H9 (cell line): Measurements from ENCODE around the gene CDK9. TPM values are rescaled to one million over a fixed set of nuclear protein-coding genes. Genes with fewer than 3 reads are reported as not detected.

Experiments used
- DNase-seq: peaks from one replicate; pipeline ENCODE4 v3.0.0-alpha.2; 2017
- H2AFZ ChIP-seq: one replicate; pipeline ENCODE4 v1.6.1; 2013; ENCODE audit warnings: mild to moderate bottlenecking, low read length, control low read depth, moderate library complexity
- H2AK5ac ChIP-seq: 2 replicates; pipeline ENCODE4 v1.6.1; 2013; ENCODE audit warnings: low read length, control low read depth, mixed read lengths; ENCODE audit not compliant: insufficient read length
- H2BK120ac ChIP-seq: one replicate; pipeline ENCODE4 v1.6.1; 2013; ENCODE audit warnings: low read depth, mild to moderate bottlenecking, low read length, control low read depth, inconsistent platforms; ENCODE audit not compliant: poor library complexity, severe bottlenecking
- H2BK12ac ChIP-seq: 2 replicates; pipeline ENCODE4 v1.6.1; 2013; ENCODE audit warnings: low read length, control low read depth, mixed read lengths, low read depth; ENCODE audit not compliant: insufficient read length
- H2BK15ac ChIP-seq: 2 replicates; pipeline ENCODE4 v1.6.1; 2013; ENCODE audit warnings: low read depth, low read length, control low read depth
- H2BK20ac ChIP-seq: one replicate; pipeline ENCODE4 v1.6.1; 2013; ENCODE audit warnings: low read depth, mild to moderate bottlenecking, low read length, control low read depth, inconsistent platforms; ENCODE audit not compliant: poor library complexity, severe bottlenecking
- H2BK5ac ChIP-seq: 2 replicates; pipeline ENCODE4 v1.6.1; 2013; ENCODE audit warnings: low read length, control low read depth, mixed read lengths; ENCODE audit not compliant: insufficient read length
- H3K14ac ChIP-seq: 2 replicates; pipeline ENCODE4 v1.6.1; 2013; ENCODE audit warnings: low read length, control low read depth; ENCODE audit not compliant: insufficient read depth
- H3K18ac ChIP-seq: 2 replicates; pipeline ENCODE4 v1.6.1; 2013; ENCODE audit warnings: low read depth, mild to moderate bottlenecking, mixed read lengths, low read length, control low read depth; ENCODE audit not compliant: insufficient read length
- H3K23ac ChIP-seq: 2 replicates; pipeline ENCODE4 v1.6.1; 2013; ENCODE audit warnings: low read length, control low read depth, mixed read lengths, low read depth; ENCODE audit not compliant: insufficient read length
- H3K23me2 ChIP-seq: 2 replicates; pipeline ENCODE4 v1.6.1; 2013; ENCODE audit warnings: low read depth, mild to moderate bottlenecking, mixed read lengths, low read length, control low read depth; ENCODE audit not compliant: insufficient read length, poor library complexity, severe bottlenecking
- H3K27ac ChIP-seq: 2 replicates; pipeline ENCODE4 v1.5.1; 2013; ENCODE audit warnings: low read length, control low read depth, mixed read lengths, low read depth; ENCODE audit not compliant: insufficient read length
- H3K27me3 ChIP-seq: 2 replicates; pipeline ENCODE4 v1.6.1; 2013; ENCODE audit warnings: low read length, control low read depth, inconsistent platforms; ENCODE audit not compliant: insufficient read depth
- H3K4ac ChIP-seq: 2 replicates; pipeline ENCODE4 v1.6.1; 2013; ENCODE audit warnings: low read depth, mild to moderate bottlenecking, control low read depth, inconsistent platforms, low read length, moderate library complexity
- H3K4me1 ChIP-seq: 2 replicates; pipeline ENCODE4 v1.6.1; 2013; ENCODE audit warnings: low read length, control low read depth, inconsistent platforms; ENCODE audit not compliant: insufficient read depth
- H3K4me2 ChIP-seq: 2 replicates; pipeline ENCODE4 v1.6.1; 2013; ENCODE audit warnings: low read length, control low read depth, mixed read lengths; ENCODE audit not compliant: insufficient read length, insufficient read depth
- H3K56ac ChIP-seq: 2 replicates; pipeline ENCODE4 v1.6.1; 2013; ENCODE audit warnings: low read depth, mild to moderate bottlenecking, mixed read lengths, low read length, control low read depth; ENCODE audit not compliant: insufficient read length
- H3K79me1 ChIP-seq: 2 replicates; pipeline ENCODE4 v1.6.1; 2013; ENCODE audit warnings: low read depth, mild to moderate bottlenecking, moderate library complexity, low read length, control low read depth, inconsistent platforms; ENCODE audit not compliant: insufficient read depth, poor library complexity, severe bottlenecking
- H3K79me2 ChIP-seq: 2 replicates; pipeline ENCODE4 v1.6.1; 2013; ENCODE audit warnings: low read length, control low read depth, inconsistent platforms; ENCODE audit not compliant: insufficient read depth
- H3K9ac ChIP-seq: 2 replicates; pipeline ENCODE4 v1.6.1; 2013; ENCODE audit warnings: low read length, control low read depth, mixed read lengths; ENCODE audit not compliant: insufficient read length; ENCODE audit errors: extremely low read depth
- H3K9me3 ChIP-seq: one replicate; pipeline ENCODE4 v1.6.1; 2013; ENCODE audit warnings: low read depth, low read length, inconsistent platforms; ENCODE audit not compliant: control insufficient read depth
- H3T11ph ChIP-seq: one replicate; pipeline ENCODE4 v1.6.1; 2013; ENCODE audit warnings: mild to moderate bottlenecking, low read length, control low read depth, inconsistent platforms
- H4K20me1 ChIP-seq: one replicate; pipeline ENCODE4 v1.6.1; 2013; ENCODE audit not compliant: control insufficient read depth, insufficient read length, insufficient read depth
- H4K5ac ChIP-seq: 2 replicates; pipeline ENCODE4 v1.6.1; 2013; ENCODE audit warnings: low read depth, mild to moderate bottlenecking, mixed read lengths, low read length, control low read depth; ENCODE audit not compliant: insufficient read length
- H4K8ac ChIP-seq: replicated peaks from 2 replicates; pipeline ENCODE4 v1.6.1; 2013; ENCODE audit warnings: low read length, control low read depth, mixed read lengths, low read depth; ENCODE audit not compliant: insufficient read length
- H4K91ac ChIP-seq: 2 replicates; pipeline ENCODE4 v1.6.1; 2013; ENCODE audit warnings: low read depth, mild to moderate bottlenecking, moderate library complexity, mixed read lengths, low read length, control low read depth; ENCODE audit not compliant: insufficient read length
- H3K27ac Mint-ChIP-seq, 3 experiments: 2 replicates in 2 of 3; 3 replicates in 1 of 3; pipeline ENCODE4 v1.8.0; 2020 to 2021; ENCODE audit warnings: mixed read lengths in 3 of 3, mild to moderate bottlenecking in 1 of 3, moderate library complexity in 1 of 3
- H3K27me3 Mint-ChIP-seq: 2 replicates; pipeline ENCODE4 v1.8.0; 2021; ENCODE audit warnings: low read depth, mild to moderate bottlenecking, moderate library complexity, mixed read lengths
- H3K36me3 Mint-ChIP-seq, 3 experiments: 2 replicates in 2 of 3; 3 replicates in 1 of 3; pipeline ENCODE4 v1.8.0; 2020 to 2021; ENCODE audit warnings: low read depth in 3 of 3, mixed read lengths in 3 of 3; ENCODE audit not compliant: insufficient read depth in 1 of 3
- H3K4me1 Mint-ChIP-seq, 2 experiments: 2 replicates each; pipeline ENCODE4 v1.8.0; 2020; ENCODE audit warnings: mixed read lengths in 2 of 2
- H3K4me3 Mint-ChIP-seq, 2 experiments: 2 replicates in 1 of 2; 3 replicates in 1 of 2; pipeline ENCODE4 v1.8.0; 2020 to 2021; ENCODE audit warnings: mild to moderate bottlenecking in 2 of 2, mixed read lengths in 2 of 2, moderate library complexity in 1 of 2
- H3K9me3 Mint-ChIP-seq, 2 experiments: 2 replicates in 1 of 2; 3 replicates in 1 of 2; pipeline ENCODE4 v1.8.0; 2020; ENCODE audit warnings: mild to moderate bottlenecking in 2 of 2, mixed read lengths in 2 of 2, moderate library complexity in 1 of 2
- WGBS: extraction: QIAGEN DNeasy Blood & Tissue Kit; methylation state at CpG from one replicate; pipeline ENCODE4 v1.1.7; 2013; ENCODE audit warnings: missing lambda C conversion rate, low lambda C conversion rate, mixed read lengths; ENCODE audit not compliant: insufficient read length; ENCODE audit errors: extremely low coverage; 5-methylcytosine and 5-hydroxymethylcytosine counted together
- total RNA-seq: library from RNA; stranded (reverse); gene quantifications from 2 replicates; pipeline ENCODE4 v1.2.1, GENCODE V29; 2021
- TF ChIP-seq, protein P1 (sequence below): fragments of 200-600 bp; sonication (generic); conservative IDR thresholded peaks from 3 replicates; pipeline ENCODE4 v1.8.0; 2021; ENCODE audit warnings: antibody characterized with exemption, mild to moderate bottlenecking

Gene CDK9
- total RNA-seq, 1 experiment from 2014 or later, result 85.7 TPM

DNA sequence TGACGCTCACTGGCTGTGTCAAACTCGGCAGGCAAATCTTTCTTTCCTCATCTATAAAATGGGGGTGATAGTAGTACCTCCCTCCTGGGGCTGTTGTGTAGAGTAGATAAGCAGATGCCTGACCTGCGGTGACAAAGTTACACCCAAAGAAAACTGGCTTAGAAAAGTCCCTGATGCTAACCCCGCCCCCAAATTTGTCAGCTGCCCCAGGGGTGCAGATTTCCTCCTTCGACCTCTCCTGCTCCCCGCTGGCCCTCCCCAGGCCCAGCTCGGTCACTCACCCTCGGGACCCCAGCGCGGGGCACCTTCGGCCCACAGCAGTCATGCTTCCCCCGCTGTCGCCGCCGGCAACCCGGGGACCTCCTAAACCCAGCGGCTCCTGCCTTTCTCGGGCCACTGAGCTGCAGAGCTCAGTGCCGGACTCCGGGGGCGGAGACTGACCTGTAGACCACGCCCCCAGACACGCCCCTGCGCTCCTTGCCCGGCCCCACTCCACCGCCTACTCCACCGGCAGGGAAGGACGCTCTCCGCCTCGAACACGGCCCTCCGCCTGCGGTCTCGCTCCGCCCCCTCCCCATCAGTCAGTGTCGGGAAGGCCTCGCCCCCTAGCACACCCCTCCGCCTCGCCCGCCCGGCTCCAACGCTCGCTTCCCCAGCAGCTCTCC lies 14.8 kb upstream of the CDK9 start:
- Histone ChIP-seq H3K23me2 (peaks cover 6% of the 10 kb centered on the region), H3K4me2 (peak overlapping the region; percentile 64), H2AFZ (no peak overlapping the region), H2AK5ac (no peak overlapping the region), H2BK12ac (no peak overlapping the region), H3K4ac (no peak overlapping the region), H3K4me1 (peaks cover 8% of the 10 kb centered on the region), H4K91ac (no peak overlapping the region), H3K79me2 (no peaks in the 10 kb centered on the region), H3K9ac (no peak overlapping the region), H3K23ac (no peak overlapping the region), H3K9me3 (no peaks in the 10 kb centered on the region), H2BK120ac (no peak overlapping the region), H2BK15ac (no peak overlapping the region), H4K5ac (no peak overlapping the region), H3K18ac (no peak overlapping the region), H3T11ph (no peak overlapping the region), H3K27me3 (no peaks in the 10 kb centered on the region), H4K8ac (no peak overlapping the region), H3K79me1 (no peaks in the 10 kb centered on the region), H2BK20ac (no peak overlapping the region), H2BK5ac (no peak overlapping the region), H3K27ac (no peak overlapping the region), H3K56ac (no peak overlapping the region), H4K20me1 (no peaks in the 10 kb centered on the region), H3K14ac (no peak overlapping the region)
- Mint-ChIP-seq H3K36me3 (no peaks in the 10 kb centered on the region), H3K4me1 (peaks cover 28 to 34% of the 10 kb centered on the region in 2 experiments), H3K9me3 (no peaks in the 10 kb centered on the region), H3K27ac (no peak overlapping the region; a peak in 1 of 7 replicates), H3K27me3 (peaks cover 6% of the 10 kb centered on the region), H3K4me3 (peak overlapping the region; percentile 74 to 87)
- no CpG with 5 or more reads among the region's 43 CpGs for WGBS
- TF ChIP-seq, protein P1, sequence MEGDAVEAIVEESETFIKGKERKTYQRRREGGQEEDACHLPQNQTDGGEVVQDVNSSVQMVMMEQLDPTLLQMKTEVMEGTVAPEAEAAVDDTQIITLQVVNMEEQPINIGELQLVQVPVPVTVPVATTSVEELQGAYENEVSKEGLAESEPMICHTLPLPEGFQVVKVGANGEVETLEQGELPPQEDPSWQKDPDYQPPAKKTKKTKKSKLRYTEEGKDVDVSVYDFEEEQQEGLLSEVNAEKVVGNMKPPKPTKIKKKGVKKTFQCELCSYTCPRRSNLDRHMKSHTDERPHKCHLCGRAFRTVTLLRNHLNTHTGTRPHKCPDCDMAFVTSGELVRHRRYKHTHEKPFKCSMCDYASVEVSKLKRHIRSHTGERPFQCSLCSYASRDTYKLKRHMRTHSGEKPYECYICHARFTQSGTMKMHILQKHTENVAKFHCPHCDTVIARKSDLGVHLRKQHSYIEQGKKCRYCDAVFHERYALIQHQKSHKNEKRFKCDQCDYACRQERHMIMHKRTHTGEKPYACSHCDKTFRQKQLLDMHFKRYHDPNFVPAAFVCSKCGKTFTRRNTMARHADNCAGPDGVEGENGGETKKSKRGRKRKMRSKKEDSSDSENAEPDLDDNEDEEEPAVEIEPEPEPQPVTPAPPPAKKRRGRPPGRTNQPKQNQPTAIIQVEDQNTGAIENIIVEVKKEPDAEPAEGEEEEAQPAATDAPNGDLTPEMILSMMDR, result no peak
- DNase-seq, result peak; percentile 99
